OCI-LY3 (cell line): ENCODE results near the gene DSCAM.

Experiments
- H2AFZ ChIP-seq: fragments of 200-600, 300-600 bp; shearing (Covaris generic); 2 replicates; pipeline ENCODE4 v1.6.0; 2014; ENCODE audit warnings: antibody characterized with exemption, low read depth, low read length
- H3K27ac ChIP-seq: fragments of 200-600, 300-600 bp; sonication (generic); 2 replicates; pipeline ENCODE4 v1.5.1; 2014; ENCODE audit warnings: mild to moderate bottlenecking, low read length, moderate library complexity, mixed read lengths
- H3K27me3 ChIP-seq: fragments of 200-600, 300-600 bp; sonication (generic); 2 replicates; pipeline ENCODE4 v1.6.1; 2014; ENCODE audit warnings: low read depth, low read length, mixed read lengths
- H3K36me3 ChIP-seq: fragments of 200-600, 300-600 bp; sonication (generic); replicated peaks from 2 replicates; pipeline ENCODE3; 2014; ENCODE audit warnings: low read depth, low read length, mixed read lengths
- H3K4me1 ChIP-seq: fragments of 300-600, 200-600 bp; sonication (generic); 2 replicates; pipeline ENCODE4 v1.6.1; 2014; ENCODE audit warnings: low read length, mixed read lengths
- H3K4me2 ChIP-seq: fragments of 200-600, 300-600 bp; sonication (generic); 2 replicates; pipeline ENCODE4 v1.6.1; 2014; ENCODE audit warnings: low read length, mixed read lengths
- H3K4me3 ChIP-seq: fragments of 300-600, 200-600 bp; sonication (generic); 2 replicates; pipeline ENCODE4 v1.5.1; 2014; ENCODE audit warnings: antibody characterized with exemption, mild to moderate bottlenecking, low read length, moderate library complexity
- H3K79me2 ChIP-seq: fragments of 300-600, 200-600 bp; shearing (Covaris generic); 2 replicates; pipeline ENCODE4 v1.6.1; 2014; ENCODE audit warnings: mild to moderate bottlenecking, low read length, mixed read lengths
- H3K9ac ChIP-seq: fragments of 300-600, 200-600 bp; shearing (Covaris generic); 2 replicates; pipeline ENCODE4 v1.6.0; 2014; ENCODE audit warnings: mild to moderate bottlenecking, low read length, moderate library complexity
- H3K9me3 ChIP-seq: fragments of 200-600, 300-600 bp; shearing (Covaris generic); 2 replicates; pipeline ENCODE4 v1.6.1; 2014; ENCODE audit warnings: low read length, mixed read lengths; ENCODE audit not compliant: insufficient read depth
- H4K20me1 ChIP-seq: fragments of 200-600, 300-600 bp; sonication (generic); 2 replicates; pipeline ENCODE4 v1.6.1; 2016; ENCODE audit warnings: low read length, mixed read lengths; ENCODE audit not compliant: insufficient read depth
- EZH2phosphoT487 ChIP-seq: fragments of 200-600 bp; shearing (Covaris generic); IDR thresholded peaks from 2 replicates; pipeline ENCODE4 v1.6.1; 2018; ENCODE audit warnings: antibody characterized with exemption, mixed run types, low read depth
- TF ChIP-seq, protein P1 (sequence below): fragments of 200-600, 300-600 bp; sonication (generic); IDR thresholded peaks from 2 replicates; pipeline ENCODE4 v1.5.1; 2014; ENCODE audit warnings: antibody characterized with exemption, low read length, low read depth

The DSCAM gene

GRCh38 chr21:40688106-40688864 is 158.7 kb downstream of the DSCAM start:
- Histone ChIP-seq H3K36me3 (no peaks in the 10 kb centered on the region), H2AFZ (no peak overlapping the region), H3K4me1 (no peaks in the 10 kb centered on the region), H3K4me3 (no peak overlapping the region), H3K79me2 (no peaks in the 10 kb centered on the region), H3K9me3 (no peaks in the 10 kb centered on the region), H3K4me2 (no peak overlapping the region), H3K9ac (no peak overlapping the region), H3K27ac (no peak overlapping the region), H4K20me1 (no peaks in the 10 kb centered on the region), H3K27me3 (no peaks in the 10 kb centered on the region)
- no peak for TF ChIP-seq EZH2phosphoT487

GRCh38 chr21:40687625-40688024 is 159.3 kb downstream of the DSCAM start:
- no peak overlapping the region for H3K4me3 ChIP-seq
- no peak overlapping the region for H2AFZ ChIP-seq
- H4K20me1 ChIP-seq: no peaks in the 10 kb centered on the region
- H3K4me2 ChIP-seq: no peak overlapping the region
- H3K79me2 ChIP-seq: no peaks in the 10 kb centered on the region
- no peak overlapping the region for H3K27ac ChIP-seq
- no peaks in the 10 kb centered on the region for H3K27me3 ChIP-seq
- TF ChIP-seq, protein P1, sequence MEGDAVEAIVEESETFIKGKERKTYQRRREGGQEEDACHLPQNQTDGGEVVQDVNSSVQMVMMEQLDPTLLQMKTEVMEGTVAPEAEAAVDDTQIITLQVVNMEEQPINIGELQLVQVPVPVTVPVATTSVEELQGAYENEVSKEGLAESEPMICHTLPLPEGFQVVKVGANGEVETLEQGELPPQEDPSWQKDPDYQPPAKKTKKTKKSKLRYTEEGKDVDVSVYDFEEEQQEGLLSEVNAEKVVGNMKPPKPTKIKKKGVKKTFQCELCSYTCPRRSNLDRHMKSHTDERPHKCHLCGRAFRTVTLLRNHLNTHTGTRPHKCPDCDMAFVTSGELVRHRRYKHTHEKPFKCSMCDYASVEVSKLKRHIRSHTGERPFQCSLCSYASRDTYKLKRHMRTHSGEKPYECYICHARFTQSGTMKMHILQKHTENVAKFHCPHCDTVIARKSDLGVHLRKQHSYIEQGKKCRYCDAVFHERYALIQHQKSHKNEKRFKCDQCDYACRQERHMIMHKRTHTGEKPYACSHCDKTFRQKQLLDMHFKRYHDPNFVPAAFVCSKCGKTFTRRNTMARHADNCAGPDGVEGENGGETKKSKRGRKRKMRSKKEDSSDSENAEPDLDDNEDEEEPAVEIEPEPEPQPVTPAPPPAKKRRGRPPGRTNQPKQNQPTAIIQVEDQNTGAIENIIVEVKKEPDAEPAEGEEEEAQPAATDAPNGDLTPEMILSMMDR: no peak
- no peak overlapping the region for H3K9ac ChIP-seq
- no peaks in the 10 kb centered on the region for H3K9me3 ChIP-seq
- no peaks in the 10 kb centered on the region for H3K36me3 ChIP-seq
- no peaks in the 10 kb centered on the region for H3K4me1 ChIP-seq

- H2AFZ ChIP-seq: no peak overlapping the region
- H3K27ac ChIP-seq: no peak overlapping the region
- H3K9ac ChIP-seq: no peak overlapping the region
- no peaks in the 10 kb centered on the region for H3K4me1 ChIP-seq
- H3K4me3 ChIP-seq: no peak overlapping the region
- no peak overlapping the region for H3K4me2 ChIP-seq
- no peaks in the 10 kb centered on the region for H3K79me2 ChIP-seq
- no peaks in the 10 kb centered on the region for H3K9me3 ChIP-seq
- no peaks in the 10 kb centered on the region for H3K27me3 ChIP-seq
- H3K36me3 ChIP-seq: no peaks in the 10 kb centered on the region
- H4K20me1 ChIP-seq: no peaks in the 10 kb centered on the region
- TF ChIP-seq EZH2phosphoT487: no peak
- TF ChIP-seq, protein P1: no peak
Measured at GRCh38 chr21:40686526-40686925, 160.4 kb downstream of the DSCAM start.

GRCh38 chr21:40685141-40685540 is 161.8 kb downstream of the DSCAM start:
- Histone ChIP-seq H3K27ac (no peak overlapping the region), H3K79me2 (no peaks in the 10 kb centered on the region), H3K9me3 (no peaks in the 10 kb centered on the region), H3K27me3 (no peaks in the 10 kb centered on the region), H3K9ac (no peak overlapping the region), H3K4me3 (no peak overlapping the region), H3K4me2 (no peak overlapping the region), H4K20me1 (no peaks in the 10 kb centered on the region), H3K4me1 (no peaks in the 10 kb centered on the region), H3K36me3 (no peaks in the 10 kb centered on the region), H2AFZ (no peak overlapping the region)
- TF ChIP-seq, protein P1: no peak
- no peak for TF ChIP-seq EZH2phosphoT487
